ENCODE results near the gene GPT2. TPM values are rescaled to one million over a fixed set of nuclear protein-coding genes. Genes with fewer than 3 reads are reported as not detected.

The GPT2 gene
- total RNA-seq, 2 donors from 2014 or later, result 28.8 to 45.3 TPM

DNA sequence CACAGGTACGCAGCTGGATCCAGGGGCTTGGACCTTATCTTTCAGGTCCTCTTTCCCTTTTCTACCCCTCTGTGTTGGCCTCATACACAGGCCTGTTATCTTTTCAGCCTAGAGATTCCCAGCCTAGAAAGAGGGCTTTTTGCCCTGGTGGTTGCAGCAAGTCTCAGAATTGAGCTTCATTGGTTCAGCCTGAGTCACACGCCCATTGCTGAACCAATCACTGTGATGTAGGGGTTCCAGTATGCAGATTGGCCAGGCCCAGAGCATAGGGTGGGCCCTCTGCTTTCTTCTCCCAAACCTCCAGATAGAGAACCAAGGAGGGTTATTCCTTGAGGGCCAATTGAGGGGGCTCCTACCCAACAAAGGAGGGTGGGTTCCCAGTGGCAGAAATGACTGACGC is 32.8 kb downstream of the GPT2 start:
- no peaks in the 10 kb centered on the region for H3K4me1 ChIP-seq
- intact Hi-C loops (cut with DNase I), result loop anchor here (5.0 kb wide), 1 partner anchor 240 kb away; no protein-coding TSS in a partner anchor
- no peaks in the 10 kb centered on the region for H3K36me3 ChIP-seq
- H3K9ac ChIP-seq (ENCODE audit: low read depth in 2 of 2, low read length in 2 of 2), result no peak overlapping the region
- no peaks in the 10 kb centered on the region for H3K27me3 ChIP-seq
- no peak overlapping the region for H3K4me3 ChIP-seq
- no peak overlapping the region for H3K27ac ChIP-seq
- TF ChIP-seq, protein P1, sequence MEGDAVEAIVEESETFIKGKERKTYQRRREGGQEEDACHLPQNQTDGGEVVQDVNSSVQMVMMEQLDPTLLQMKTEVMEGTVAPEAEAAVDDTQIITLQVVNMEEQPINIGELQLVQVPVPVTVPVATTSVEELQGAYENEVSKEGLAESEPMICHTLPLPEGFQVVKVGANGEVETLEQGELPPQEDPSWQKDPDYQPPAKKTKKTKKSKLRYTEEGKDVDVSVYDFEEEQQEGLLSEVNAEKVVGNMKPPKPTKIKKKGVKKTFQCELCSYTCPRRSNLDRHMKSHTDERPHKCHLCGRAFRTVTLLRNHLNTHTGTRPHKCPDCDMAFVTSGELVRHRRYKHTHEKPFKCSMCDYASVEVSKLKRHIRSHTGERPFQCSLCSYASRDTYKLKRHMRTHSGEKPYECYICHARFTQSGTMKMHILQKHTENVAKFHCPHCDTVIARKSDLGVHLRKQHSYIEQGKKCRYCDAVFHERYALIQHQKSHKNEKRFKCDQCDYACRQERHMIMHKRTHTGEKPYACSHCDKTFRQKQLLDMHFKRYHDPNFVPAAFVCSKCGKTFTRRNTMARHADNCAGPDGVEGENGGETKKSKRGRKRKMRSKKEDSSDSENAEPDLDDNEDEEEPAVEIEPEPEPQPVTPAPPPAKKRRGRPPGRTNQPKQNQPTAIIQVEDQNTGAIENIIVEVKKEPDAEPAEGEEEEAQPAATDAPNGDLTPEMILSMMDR (IDR thresholded peaks at IDR 0.05), result no peak
- no peak for DNase-seq
- H3K9me3 ChIP-seq, result no peaks in the 10 kb centered on the region

DNA sequence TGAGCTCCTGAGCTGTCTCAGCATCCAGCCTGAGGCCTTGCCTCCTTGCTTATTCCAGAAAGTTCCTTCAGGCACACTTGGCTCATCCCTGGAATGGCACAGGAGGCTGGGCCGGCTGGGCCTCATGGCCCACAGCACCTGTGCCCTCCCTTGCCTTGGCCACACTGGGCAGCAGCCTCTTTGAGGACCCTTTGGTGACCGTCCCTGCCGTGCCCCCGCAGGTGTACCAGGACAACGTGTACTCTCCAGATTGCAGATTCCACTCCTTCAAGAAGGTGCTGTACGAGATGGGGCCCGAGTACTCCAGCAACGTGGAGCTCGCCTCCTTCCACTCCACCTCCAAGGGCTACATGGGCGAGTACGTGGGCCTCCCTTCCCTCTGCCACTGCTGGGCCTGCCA is 34.2 kb downstream of the GPT2 start:
- Histone ChIP-seq H3K36me3 (no peaks in the 10 kb centered on the region), H3K4me1 (no peaks in the 10 kb centered on the region), H3K9me3 (no peaks in the 10 kb centered on the region), H3K9ac (ENCODE audit: low read depth in 2 of 2, low read length in 2 of 2) (no peak overlapping the region), H3K4me3 (no peak overlapping the region), H3K27me3 (no peaks in the 10 kb centered on the region), H3K27ac (no peak overlapping the region)
- intact Hi-C loops (cut with DNase I), result loop anchor here (5.0 kb wide), 1 partner anchor 241 kb away; no protein-coding TSS in a partner anchor
- TF ChIP-seq, protein P1 (IDR thresholded peaks at IDR 0.05), result no peak
- DNase-seq, result no peak

DNA sequence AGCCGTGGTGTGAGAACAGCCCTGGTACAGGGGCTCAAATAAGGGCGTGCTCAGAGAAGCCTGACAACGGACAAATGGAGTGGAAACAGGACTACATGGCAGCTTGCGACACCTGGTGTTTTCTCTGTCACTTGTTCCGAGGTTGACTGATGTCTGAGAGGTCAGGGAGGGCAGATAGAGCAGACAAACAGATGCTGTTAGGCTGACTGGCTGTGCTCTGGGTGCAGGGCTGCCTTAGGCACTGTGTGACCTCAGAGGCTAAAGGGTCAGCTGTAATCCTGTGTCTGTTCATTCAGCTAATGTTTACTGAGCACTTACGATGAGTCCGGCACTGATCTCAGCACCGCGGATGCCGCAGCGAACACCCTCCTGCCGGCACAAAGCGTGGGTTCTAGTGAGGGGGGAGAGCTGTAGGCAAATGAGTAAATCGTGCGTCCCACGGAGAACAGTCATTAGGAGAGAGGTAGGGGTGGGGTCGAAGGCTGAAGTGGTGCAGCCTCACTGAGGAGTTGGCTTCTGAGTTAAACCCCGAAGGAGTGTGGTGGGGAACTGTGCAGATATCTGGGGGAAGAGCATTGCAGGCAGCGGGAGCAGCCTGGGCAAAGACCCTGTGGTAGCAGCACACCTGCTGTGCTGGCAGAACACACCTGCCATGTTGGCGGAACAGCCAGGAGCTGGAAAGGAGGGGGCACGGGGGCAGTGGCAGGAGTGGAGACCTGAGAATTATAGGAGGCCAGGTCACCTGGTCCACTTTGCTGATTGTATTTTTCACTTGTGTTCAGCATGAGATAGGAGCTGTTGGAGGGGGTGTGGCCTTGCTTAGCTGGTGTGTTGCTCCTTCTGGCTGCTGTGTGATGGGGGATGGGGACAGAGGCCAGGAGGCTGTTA is 35.0 kb downstream of the GPT2 start:
- Histone ChIP-seq H3K4me1 (no peaks in the 10 kb centered on the region), H3K9me3 (no peaks in the 10 kb centered on the region), H3K9ac (ENCODE audit: low read depth in 2 of 2, low read length in 2 of 2) (no peak overlapping the region), H3K27me3 (no peaks in the 10 kb centered on the region), H3K36me3 (no peaks in the 10 kb centered on the region), H3K4me3 (no peak overlapping the region), H3K27ac (no peak overlapping the region)
- DNase-seq, result no peak
- intact Hi-C loops (cut with DNase I), result loop anchor here (5.0 kb wide), 1 partner anchor 242 kb away; no protein-coding TSS in a partner anchor
- TF ChIP-seq, protein P1 (IDR thresholded peaks at IDR 0.05), result no peak

DNA sequence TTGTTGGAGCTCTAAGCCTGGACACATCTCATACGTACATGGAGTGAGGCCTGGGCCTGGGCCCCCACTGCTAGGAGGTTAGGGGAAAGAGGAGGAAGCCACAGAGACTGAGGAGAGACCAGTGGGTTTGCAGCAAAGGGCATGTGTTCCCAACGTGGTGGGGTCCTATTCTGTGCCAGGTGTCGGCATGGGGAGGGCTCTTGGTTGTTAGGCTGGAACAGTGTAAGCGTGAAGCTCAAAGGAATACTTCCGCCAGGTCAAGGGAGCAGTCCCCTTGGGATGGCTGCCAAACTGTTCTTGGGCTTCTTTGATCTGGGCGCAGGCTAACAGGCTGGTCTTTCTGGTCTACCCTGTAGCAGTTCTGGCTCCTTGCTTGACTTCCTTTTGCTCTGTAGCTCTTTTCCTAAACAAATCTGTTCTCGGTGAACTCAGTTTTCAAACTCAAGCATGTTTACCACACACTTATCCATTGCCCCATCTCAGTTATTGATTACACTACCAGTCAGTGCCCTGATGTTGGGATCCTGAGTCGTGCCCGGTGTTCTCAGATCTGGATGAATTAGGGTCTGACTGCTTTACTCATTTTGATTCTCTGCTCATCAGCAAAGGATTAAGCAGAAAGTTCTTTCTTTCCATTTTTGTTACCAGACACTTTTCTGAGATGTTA is 36.4 kb downstream of the GPT2 start:
- H3K36me3 ChIP-seq, result no peaks in the 10 kb centered on the region
- no peak overlapping the region for H3K27ac ChIP-seq
- no peaks in the 10 kb centered on the region for H3K27me3 ChIP-seq
- intact Hi-C loops (cut with DNase I), result no loop called here
- no peaks in the 10 kb centered on the region for H3K4me1 ChIP-seq
- H3K9ac ChIP-seq (ENCODE audit: low read depth in 2 of 2, low read length in 2 of 2), result no peak overlapping the region
- H3K4me3 ChIP-seq, result no peak overlapping the region
- TF ChIP-seq, protein P1 (IDR thresholded peaks at IDR 0.05), result no peak
- peak; percentile 76 for DNase-seq
- no peaks in the 10 kb centered on the region for H3K9me3 ChIP-seq

DNA sequence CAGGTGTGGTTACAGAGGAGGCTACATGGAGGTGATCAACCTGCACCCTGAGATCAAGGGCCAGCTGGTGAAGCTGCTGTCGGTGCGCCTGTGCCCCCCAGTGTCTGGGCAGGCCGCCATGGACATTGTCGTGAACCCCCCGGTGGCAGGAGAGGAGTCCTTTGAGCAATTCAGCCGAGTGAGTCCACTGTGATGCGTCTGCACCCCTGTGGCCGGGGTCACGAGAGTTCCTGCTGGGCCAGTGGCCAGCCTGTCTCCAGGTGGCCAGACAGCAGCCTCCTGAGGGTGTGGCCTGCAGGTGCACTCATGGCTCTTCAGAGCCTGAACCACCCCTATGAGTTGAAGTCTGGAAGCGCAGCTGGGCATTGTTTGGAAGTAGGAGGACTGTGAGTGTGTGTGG is 38.1 kb downstream of the GPT2 start:
- peak; percentile 34 for DNase-seq
- Histone ChIP-seq H3K4me1 (no peaks in the 10 kb centered on the region), H3K4me3 (no peak overlapping the region), H3K36me3 (no peaks in the 10 kb centered on the region), H3K27ac (no peak overlapping the region), H3K9me3 (no peaks in the 10 kb centered on the region), H3K27me3 (no peaks in the 10 kb centered on the region), H3K9ac (ENCODE audit: low read depth in 2 of 2, low read length in 2 of 2) (peak overlapping the region in 1 of 2 donors; percentile 12)
- TF ChIP-seq, protein P1 (IDR thresholded peaks at IDR 0.05), result no peak
- intact Hi-C loops (cut with DNase I), result no loop called here
